ENCODE results near the gene ZNF595.
"Not testable (repeated sequence)": the region's sequence is repeated elsewhere in the genome, so short reads cannot be mapped to it uniquely, and the experiment has no call there.

DNA sequence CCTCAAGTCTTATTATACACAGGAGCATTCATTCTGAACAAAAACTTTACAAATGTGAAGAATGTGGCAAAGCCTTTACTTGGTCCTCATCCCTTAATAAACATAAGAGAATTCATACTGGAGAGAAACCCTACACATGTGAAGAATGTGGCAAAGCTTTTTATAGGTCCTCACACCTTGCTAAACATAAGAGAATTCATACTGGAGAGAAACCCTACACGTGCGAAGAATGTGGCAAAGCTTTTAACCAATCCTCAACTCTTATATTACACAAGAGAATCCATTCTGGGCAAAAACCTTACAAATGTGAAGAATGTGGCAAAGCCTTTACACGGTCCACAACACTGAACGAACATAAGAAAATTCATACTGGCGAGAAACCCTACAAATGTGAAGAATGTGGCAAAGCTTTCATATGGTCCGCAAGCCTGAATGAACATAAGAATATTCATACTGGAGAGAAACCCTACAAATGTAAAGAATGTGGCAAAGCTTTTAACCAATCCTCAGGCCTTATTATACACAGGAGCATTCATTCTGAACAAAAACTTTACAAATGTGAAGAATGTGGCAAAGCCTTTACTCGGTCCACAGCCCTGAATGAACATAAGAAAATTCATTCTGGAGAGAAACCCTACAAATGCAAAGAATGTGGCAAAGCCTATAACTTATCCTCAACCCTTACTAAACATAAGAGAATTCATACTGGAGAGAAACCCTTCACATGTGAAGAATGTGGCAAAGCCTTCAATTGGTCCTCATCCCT lies 33.6 kb downstream of the ZNF595 start:
- TF ChIP-seq, protein P1, sequence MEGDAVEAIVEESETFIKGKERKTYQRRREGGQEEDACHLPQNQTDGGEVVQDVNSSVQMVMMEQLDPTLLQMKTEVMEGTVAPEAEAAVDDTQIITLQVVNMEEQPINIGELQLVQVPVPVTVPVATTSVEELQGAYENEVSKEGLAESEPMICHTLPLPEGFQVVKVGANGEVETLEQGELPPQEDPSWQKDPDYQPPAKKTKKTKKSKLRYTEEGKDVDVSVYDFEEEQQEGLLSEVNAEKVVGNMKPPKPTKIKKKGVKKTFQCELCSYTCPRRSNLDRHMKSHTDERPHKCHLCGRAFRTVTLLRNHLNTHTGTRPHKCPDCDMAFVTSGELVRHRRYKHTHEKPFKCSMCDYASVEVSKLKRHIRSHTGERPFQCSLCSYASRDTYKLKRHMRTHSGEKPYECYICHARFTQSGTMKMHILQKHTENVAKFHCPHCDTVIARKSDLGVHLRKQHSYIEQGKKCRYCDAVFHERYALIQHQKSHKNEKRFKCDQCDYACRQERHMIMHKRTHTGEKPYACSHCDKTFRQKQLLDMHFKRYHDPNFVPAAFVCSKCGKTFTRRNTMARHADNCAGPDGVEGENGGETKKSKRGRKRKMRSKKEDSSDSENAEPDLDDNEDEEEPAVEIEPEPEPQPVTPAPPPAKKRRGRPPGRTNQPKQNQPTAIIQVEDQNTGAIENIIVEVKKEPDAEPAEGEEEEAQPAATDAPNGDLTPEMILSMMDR (IDR thresholded peaks at IDR 0.05), result not testable (repeated sequence)
- not testable (repeated sequence) for TF ChIP-seq POLR2AphosphoS5, TCF7L2 (IDR thresholded peaks at IDR 0.05; ENCODE audit: low read depth, low read length)
- TF ChIP-seq, protein P2, sequence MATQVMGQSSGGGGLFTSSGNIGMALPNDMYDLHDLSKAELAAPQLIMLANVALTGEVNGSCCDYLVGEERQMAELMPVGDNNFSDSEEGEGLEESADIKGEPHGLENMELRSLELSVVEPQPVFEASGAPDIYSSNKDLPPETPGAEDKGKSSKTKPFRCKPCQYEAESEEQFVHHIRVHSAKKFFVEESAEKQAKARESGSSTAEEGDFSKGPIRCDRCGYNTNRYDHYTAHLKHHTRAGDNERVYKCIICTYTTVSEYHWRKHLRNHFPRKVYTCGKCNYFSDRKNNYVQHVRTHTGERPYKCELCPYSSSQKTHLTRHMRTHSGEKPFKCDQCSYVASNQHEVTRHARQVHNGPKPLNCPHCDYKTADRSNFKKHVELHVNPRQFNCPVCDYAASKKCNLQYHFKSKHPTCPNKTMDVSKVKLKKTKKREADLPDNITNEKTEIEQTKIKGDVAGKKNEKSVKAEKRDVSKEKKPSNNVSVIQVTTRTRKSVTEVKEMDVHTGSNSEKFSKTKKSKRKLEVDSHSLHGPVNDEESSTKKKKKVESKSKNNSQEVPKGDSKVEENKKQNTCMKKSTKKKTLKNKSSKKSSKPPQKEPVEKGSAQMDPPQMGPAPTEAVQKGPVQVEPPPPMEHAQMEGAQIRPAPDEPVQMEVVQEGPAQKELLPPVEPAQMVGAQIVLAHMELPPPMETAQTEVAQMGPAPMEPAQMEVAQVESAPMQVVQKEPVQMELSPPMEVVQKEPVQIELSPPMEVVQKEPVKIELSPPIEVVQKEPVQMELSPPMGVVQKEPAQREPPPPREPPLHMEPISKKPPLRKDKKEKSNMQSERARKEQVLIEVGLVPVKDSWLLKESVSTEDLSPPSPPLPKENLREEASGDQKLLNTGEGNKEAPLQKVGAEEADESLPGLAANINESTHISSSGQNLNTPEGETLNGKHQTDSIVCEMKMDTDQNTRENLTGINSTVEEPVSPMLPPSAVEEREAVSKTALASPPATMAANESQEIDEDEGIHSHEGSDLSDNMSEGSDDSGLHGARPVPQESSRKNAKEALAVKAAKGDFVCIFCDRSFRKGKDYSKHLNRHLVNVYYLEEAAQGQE (IDR thresholded peaks at IDR 0.05; ENCODE audit: insufficient read depth in 1 of 2, low read depth in 2 of 2, low read length in 1 of 2), result not testable (repeated sequence)
